ENCODE data around the gene GSTM4. TPM values are rescaled to one million over a fixed set of nuclear protein-coding genes. Genes with fewer than 3 reads are reported as not detected.
"Not testable (repeated sequence)": the region's sequence is repeated elsewhere in the genome, so short reads cannot be mapped to it uniquely, and the experiment has no call there.

Gene GSTM4
- total RNA-seq, 2 experiments from 2014 or later, result 17.0 to 18.5 TPM

GRCh38 chr1:109657970-109658369, 2.1 kb downstream of the GSTM4 start:
- no peak overlapping the region for H3K4me3 Mint-ChIP-seq
- H3K9me3 Mint-ChIP-seq (ENCODE audit: insufficient read depth), result no peaks in the 10 kb centered on the region
- ChIA-PET POLR2A (no interaction called here), CTCF (interaction anchor here (1.0 to 4.2 kb wide), 5 partner anchors 8 to 326 kb away, joined by 3 to 41 read pairs (median 3); partner anchors contain the start of gene AHCYL1)
- no peak for DNase-seq
- H3K4me1 Mint-ChIP-seq (ENCODE audit: low read depth), result peaks cover 22% of the 10 kb centered on the region
- peaks cover 15% of the 10 kb centered on the region for H3K27me3 Mint-ChIP-seq (ENCODE audit: low read depth)
- no peak overlapping the region for H3K27ac Mint-ChIP-seq
- no peaks in the 10 kb centered on the region for H3K36me3 Mint-ChIP-seq (ENCODE audit: low read depth)
- ATAC-seq, result no peak

DNA sequence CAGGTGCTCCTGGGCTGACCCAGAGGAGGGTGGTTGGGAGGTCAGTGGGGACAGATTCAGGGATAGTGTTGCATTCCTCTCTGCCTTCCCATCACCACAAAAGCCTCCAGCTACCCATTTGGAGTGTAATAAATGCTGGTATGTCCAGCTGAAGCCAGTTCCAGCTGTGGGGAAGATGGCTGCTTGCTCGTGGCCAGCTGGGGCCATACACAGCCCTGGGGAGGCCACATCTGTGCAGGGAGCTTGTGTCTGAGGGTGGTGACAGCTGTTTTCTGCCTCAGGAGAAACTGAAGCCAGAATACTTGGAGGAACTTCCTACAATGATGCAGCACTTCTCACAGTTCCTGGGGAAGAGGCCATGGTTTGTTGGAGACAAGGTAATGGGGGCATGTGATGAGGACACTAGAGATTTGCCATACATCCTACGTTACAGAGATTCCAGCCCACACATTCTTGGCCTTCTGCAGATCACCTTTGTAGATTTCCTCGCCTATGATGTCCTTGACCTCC, 2.7 kb downstream of the GSTM4 start:
- ATAC-seq, result no peak
- Mint-ChIP-seq H3K27ac (no peak overlapping the region), H3K36me3 (ENCODE audit: low read depth) (no peaks in the 10 kb centered on the region), H3K4me3 (no peak overlapping the region), H3K27me3 (ENCODE audit: low read depth) (peaks cover 10% of the 10 kb centered on the region), H3K4me1 (ENCODE audit: low read depth) (peaks cover 22% of the 10 kb centered on the region), H3K9me3 (ENCODE audit: insufficient read depth) (no peaks in the 10 kb centered on the region)
- DNase-seq, result no peak
- POLR2A ChIA-PET, result interaction anchor here (0.7 kb wide), 1 partner anchor 29 kb away, joined by 3 read pairs; the partner anchor contains the start of gene GSTM1
- CTCF ChIA-PET, result interaction anchor here (1.4 to 4.2 kb wide), 3 partner anchors 9 to 326 kb away, joined by 3 to 41 read pairs (median 12); partner anchors contain the start of gene AHCYL1

GRCh38 chr1:109659145-109659544, 3.2 kb downstream of the GSTM4 start:
- Mint-ChIP-seq H3K36me3 (ENCODE audit: low read depth) (no peaks in the 10 kb centered on the region), H3K4me1 (ENCODE audit: low read depth) (peaks cover 22% of the 10 kb centered on the region), H3K27ac (no peak overlapping the region), H3K9me3 (ENCODE audit: insufficient read depth) (no peaks in the 10 kb centered on the region), H3K27me3 (ENCODE audit: low read depth) (peaks cover 9% of the 10 kb centered on the region), H3K4me3 (no peak overlapping the region)
- CTCF ChIA-PET, result interaction anchor here (1.4 to 4.9 kb wide), 2 partner anchors 9 to 19 kb away, joined by 3 to 27 read pairs; no protein-coding TSS in a partner anchor
- ATAC-seq (no peak), DNase-seq (no peak)
- POLR2A ChIA-PET, result interaction anchor here (0.7 kb wide), 1 partner anchor 28 kb away, joined by 3 read pairs; the partner anchor contains the start of gene GSTM1

- Mint-ChIP-seq H3K4me1 (ENCODE audit: low read depth) (peaks cover 18% of the 10 kb centered on the region), H3K4me3 (no peak overlapping the region), H3K9me3 (ENCODE audit: insufficient read depth) (no peaks in the 10 kb centered on the region), H3K36me3 (ENCODE audit: low read depth) (no peaks in the 10 kb centered on the region), H3K27ac (no peak overlapping the region), H3K27me3 (ENCODE audit: low read depth) (no peaks in the 10 kb centered on the region)
- DNase-seq (no peak), ATAC-seq (no peak)
- ChIA-PET CTCF (interaction anchor here (0.7 to 4.9 kb wide), 3 partner anchors 11 to 131 kb away, joined by 3 to 27 read pairs (median 4); no protein-coding TSS in a partner anchor), POLR2A (no interaction called here)
Observed at GRCh38 chr1:109659997-109660690, 4.2 kb downstream of the GSTM4 start.

GRCh38 chr1:109660691-109661026, 4.8 kb downstream of the GSTM4 start:
- POLR2A ChIA-PET; DNase-seq; H3K9me3 Mint-ChIP-seq (ENCODE audit: insufficient read depth); ATAC-seq; H3K36me3 Mint-ChIP-seq (ENCODE audit: low read depth); H3K27ac Mint-ChIP-seq; H3K27me3 Mint-ChIP-seq (ENCODE audit: low read depth); H3K4me3 Mint-ChIP-seq: not testable (repeated sequence)
- peaks cover 13% of the 10 kb centered on the region for H3K4me1 Mint-ChIP-seq (ENCODE audit: low read depth)
- CTCF ChIA-PET, result interaction anchor here (0.7 to 4.9 kb wide), 3 partner anchors 11 to 324 kb away, joined by 3 to 27 read pairs (median 4); partner anchors contain the start of gene AHCYL1

- Mint-ChIP-seq H3K27me3 (ENCODE audit: low read depth) (no peaks in the 10 kb centered on the region), H3K9me3 (ENCODE audit: insufficient read depth) (no peaks in the 10 kb centered on the region), H3K36me3 (ENCODE audit: low read depth) (no peaks in the 10 kb centered on the region), H3K27ac (peak overlapping the region; percentile 5), H3K4me1 (ENCODE audit: low read depth) (peaks cover 9% of the 10 kb centered on the region), H3K4me3 (no peak overlapping the region)
- no peak for ATAC-seq
- DNase-seq, result peak; percentile 17
- CTCF ChIA-PET, result interaction anchor here (0.7 to 4.9 kb wide), 2 partner anchors 21 to 323 kb away, joined by 3 to 27 read pairs; partner anchors contain the start of gene AHCYL1
- POLR2A ChIA-PET, result no interaction called here
Observed at GRCh38 chr1:109661391-109661790, 5.5 kb downstream of the GSTM4 start.

GRCh38 chr1:109664671-109665070, 8.8 kb downstream of the GSTM4 start:
- Mint-ChIP-seq H3K27ac (no peak overlapping the region), H3K4me1 (ENCODE audit: low read depth) (peaks cover 20% of the 10 kb centered on the region)

GRCh38 chr1:109667452-109668122, 11.7 kb downstream of the GSTM4 start, which contains the start of gene GSTM2:
GSTM2 (plus strand) TSS chr1:109668057; CDS start chr1:109668116, 59 bp downstream.
- Mint-ChIP-seq H3K4me3 (peak within 1 kb of the TSS; percentile 72), H3K27ac (no peak within 1 kb of the TSS), H3K27me3 (ENCODE audit: low read depth) (no peaks in the 10 kb centered on the region), H3K4me1 (ENCODE audit: low read depth) (peaks cover 32% of the 10 kb centered on the region), H3K36me3 (ENCODE audit: low read depth) (no peaks in the 10 kb centered on the region), H3K9me3 (ENCODE audit: insufficient read depth) (no peaks in the 10 kb centered on the region)
- ATAC-seq (peak; percentile 97), DNase-seq (peak; percentile 81)
- POLR2A ChIA-PET, result interaction anchor here (0.6 kb wide), 1 partner anchor 20 kb away, joined by 3 read pairs; the partner anchor contains the start of gene GSTM1
- CTCF ChIA-PET, result interaction anchor here (0.9 to 1.8 kb wide), 4 partner anchors 26 to 317 kb away, joined by 3 to 13 read pairs (median 4); partner anchors contain the start of gene AHCYL1

More at GRCh38 chr1:109664671-109665070, 8.8 kb downstream of the GSTM4 start:
- no peaks in the 10 kb centered on the region for H3K9me3 Mint-ChIP-seq (ENCODE audit: insufficient read depth)
- ATAC-seq, result no peak
- no peaks in the 10 kb centered on the region for H3K36me3 Mint-ChIP-seq (ENCODE audit: low read depth)
- no peak overlapping the region for H3K4me3 Mint-ChIP-seq
- no peak for DNase-seq
- H3K27me3 Mint-ChIP-seq (ENCODE audit: low read depth), result no peaks in the 10 kb centered on the region
- ChIA-PET CTCF (no interaction called here), POLR2A (no interaction called here)

DNA sequence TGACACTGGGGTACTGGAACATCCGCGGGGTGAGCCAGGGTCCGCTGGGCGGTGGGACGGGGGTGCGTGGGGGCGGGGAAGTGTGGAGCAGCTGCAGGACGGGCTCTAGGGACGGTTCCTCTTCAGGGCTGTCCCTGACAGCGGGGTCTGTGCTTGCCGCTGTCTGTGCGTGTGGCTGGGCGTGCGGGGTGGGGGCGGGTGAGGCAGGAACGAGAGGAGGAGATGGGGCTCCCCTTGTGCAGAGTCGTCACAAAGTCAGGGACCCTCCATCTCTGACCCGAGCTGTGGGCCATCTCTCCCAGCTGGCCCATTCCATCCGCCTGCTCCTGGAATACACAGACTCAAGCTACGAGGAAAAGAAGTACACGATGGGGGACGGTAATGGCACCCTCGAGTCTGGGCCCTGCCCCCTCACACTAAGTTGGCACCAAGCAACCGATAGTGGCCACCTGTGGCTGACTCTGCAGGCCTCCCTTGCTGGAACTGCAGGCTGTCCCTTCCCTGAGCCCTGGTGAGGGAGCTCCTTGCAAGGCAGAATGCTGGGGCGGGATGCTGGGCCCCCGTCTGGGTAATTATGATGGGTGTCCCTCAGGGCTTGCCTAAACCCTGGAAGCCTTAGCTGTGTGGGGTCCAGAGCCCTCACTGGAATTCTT, 12.3 kb downstream of the GSTM4 start:
- Mint-ChIP-seq H3K9me3 (ENCODE audit: insufficient read depth) (no peaks in the 10 kb centered on the region), H3K36me3 (ENCODE audit: low read depth) (no peaks in the 10 kb centered on the region), H3K4me1 (ENCODE audit: low read depth) (peaks cover 32% of the 10 kb centered on the region), H3K4me3 (peak overlapping the region; percentile 72), H3K27me3 (ENCODE audit: low read depth) (no peaks in the 10 kb centered on the region), H3K27ac (no peak overlapping the region)
- ChIA-PET CTCF (interaction anchor here (0.9 to 1.8 kb wide), 5 partner anchors 16 to 316 kb away, joined by 3 to 13 read pairs (median 3); partner anchors contain the start of gene AHCYL1), POLR2A (interaction anchor here (0.6 kb wide), 1 partner anchor 20 kb away, joined by 3 read pairs; the partner anchor contains the start of gene GSTM1)
- no peak for ATAC-seq
- DNase-seq, result no peak

GRCh38 chr1:109669246-109669948, 13.5 kb downstream of the GSTM4 start:
- H3K36me3 Mint-ChIP-seq (ENCODE audit: low read depth), result no peaks in the 10 kb centered on the region
- ATAC-seq (no peak), DNase-seq (peak; percentile 60)
- H3K27ac Mint-ChIP-seq, result peak overlapping the region; percentile 83
- no peaks in the 10 kb centered on the region for H3K9me3 Mint-ChIP-seq (ENCODE audit: insufficient read depth)
- peak overlapping the region; percentile 46 for H3K4me3 Mint-ChIP-seq
- CTCF ChIA-PET, result interaction anchor here (1.0 to 2.3 kb wide), 4 partner anchors 17 to 361 kb away, joined by 3 to 8 read pairs (median 3); no protein-coding TSS in a partner anchor
- peaks cover 32% of the 10 kb centered on the region for H3K4me1 Mint-ChIP-seq (ENCODE audit: low read depth)
- POLR2A ChIA-PET, result interaction anchor here (2.1 kb wide), 1 partner anchor 13 kb away, joined by 5 read pairs; the partner anchor contains the start of gene GSTM4
- H3K27me3 Mint-ChIP-seq (ENCODE audit: low read depth), result no peaks in the 10 kb centered on the region

All from activated CD8-positive, alpha-beta T cell treated with anti-CD3 and anti-CD28 coated beads, Interleukin-2, amount 10 ng/mL, durations not matched to agents 7 days and 5 days (primary cell).